RWPE1 (cell line): ENCODE results near the gene WIPF2.
A peak's percentile ranks its signal among the peaks of the same experiment; 100 is the strongest.

Experiments used
- CTCF ChIA-PET: fragments of 350-600 bp; sonication (Branson Sonifier 250); formaldehyde crosslinking; extraction: SDS; loops from one replicate; lab custom pipeline; 2021; lab: Yijun Ruan, JAX
- POLR2A ChIA-PET: fragments of 400-600 bp; formaldehyde crosslinking; extraction: SDS; loops from one replicate; lab custom pipeline; 2020; ENCODE audit warnings: antibody characterized with exemption; ENCODE audit not compliant: low non-redundant PET; lab: Yijun Ruan, JAX
- DNase-seq: peaks from one replicate; pipeline ENCODE4 v3.0.0; 2012; ENCODE audit warnings: low spot score
- H3K27ac ChIP-seq: fragments of 450-650 bp; 2 replicates; pipeline ENCODE4 v1.5.1; 2017
- CTCF ChIP-seq: fragments of 450-650 bp; conservative IDR thresholded peaks from 2 replicates; pipeline ENCODE4 v1.5.1; 2017; ENCODE audit warnings: low read depth, mild to moderate bottlenecking

The WIPF2 gene

GRCh38 chr17:40279402-40279801, 60.3 kb downstream of the WIPF2 start:
- 0 out of 2 replicates have a peak overlapping the region, but pooled peaks have one; percentile 27 for H3K27ac ChIP-seq
- no peak for TF ChIP-seq CTCF
- POLR2A ChIA-PET: no interaction called here
- DNase-seq: no peak
- CTCF ChIA-PET: interaction anchor here (0.6 kb wide), 1 partner anchor 9 kb away, joined by 3 read pairs; no protein-coding TSS in a partner anchor

GRCh38 chr17:40281663-40282062, 62.6 kb downstream of the WIPF2 start:
- ChIA-PET POLR2A (interaction anchor here (0.7 kb wide), 1 partner anchor 11 kb away, joined by 5 read pairs; no protein-coding TSS in a partner anchor), CTCF (interaction anchor here (1.1 kb wide), 1 partner anchor 79 kb away, joined by 3 read pairs; no protein-coding TSS in a partner anchor)
- no peak for TF ChIP-seq CTCF
- DNase-seq: no peak
- peak overlapping the region; percentile 43 for H3K27ac ChIP-seq

GRCh38 chr17:40283662-40284061, 64.6 kb downstream of the WIPF2 start:
- ChIA-PET POLR2A (interaction anchor here (0.6 kb wide), 1 partner anchor 131 kb away, joined by 4 read pairs; no protein-coding TSS in a partner anchor), CTCF (interaction anchor here (0.6 to 1.3 kb wide), 6 partner anchors 34 to 310 kb away, joined by 3 to 7 read pairs (median 3); no protein-coding TSS in a partner anchor)
- DNase-seq: peak; percentile 94
- peak overlapping the region; percentile 88 for H3K27ac ChIP-seq
- no peak for TF ChIP-seq CTCF

GRCh38 chr17:40284085-40284713, 65.1 kb downstream of the WIPF2 start:
- ChIA-PET CTCF (interaction anchor here (0.6 to 1.3 kb wide), 7 partner anchors 11 to 310 kb away, joined by 3 to 7 read pairs (median 3); no protein-coding TSS in a partner anchor), POLR2A (interaction anchor here (0.6 to 0.7 kb wide), 2 partner anchors 82 to 131 kb away, joined by 3 to 4 read pairs; no protein-coding TSS in a partner anchor)
- H3K27ac ChIP-seq: peak overlapping the region; percentile 78
- TF ChIP-seq CTCF: no peak; the same call in 1 of the 2 replicates
- peak; percentile 62 for DNase-seq

- no peak for DNase-seq
- ChIA-PET CTCF (interaction anchor here (0.6 to 1.0 kb wide), 3 partner anchors 63 to 247 kb away, joined by 3 to 8 read pairs (median 4); no protein-coding TSS in a partner anchor), POLR2A (no interaction called here)
- no peak overlapping the region for H3K27ac ChIP-seq
- TF ChIP-seq CTCF: no peak
Measured at GRCh38 chr17:40286473-40286872, 67.4 kb downstream of the WIPF2 start.

- no peak for TF ChIP-seq CTCF
- POLR2A ChIA-PET: no interaction called here
- DNase-seq: no peak
- CTCF ChIA-PET: interaction anchor here (1.0 kb wide), 1 partner anchor 85 kb away, joined by 3 read pairs; no protein-coding TSS in a partner anchor
- H3K27ac ChIP-seq: peak overlapping the region; percentile 89; the same call in 1 of the 2 replicates
Measured at GRCh38 chr17:40287159-40287493, 68.0 kb downstream of the WIPF2 start.
